Sigmoid colon (tissue), 3 donors: ENCODE measurements around the gene MACC1.

Experiments
- CTCF ChIP-seq, 4 experiments: fragments of 450-650 bp in 3 of 4; fragments of 200-600 bp in 1 of 4; IDR thresholded peaks; one replicate each; pipeline ENCODE4 v1.5.1; 2016 to 2019; ENCODE audit warnings: antibody characterized with exemption in 4 of 4, mild to moderate bottlenecking in 3 of 4, moderate library complexity in 2 of 4
- POLR2A ChIP-seq, 2 donors: fragments of 450-650 bp; IDR thresholded peaks; one replicate each; pipeline ENCODE4 v1.6.1; 2016; ENCODE audit warnings: antibody characterized with exemption in 2 of 2, mild to moderate bottlenecking in 2 of 2, moderate library complexity in 2 of 2

GRCh38 chr7:20165146-20165510, 52.1 kb downstream of the MACC1 start:
- TF ChIP-seq CTCF (IDR thresholded peaks at IDR 0.05) (no peak), POLR2A (IDR thresholded peaks at IDR 0.05) (no peak)
